IMR-90 (cell line): ENCODE measurements around the gene ADGRG3. TPM values are rescaled to one million over a fixed set of nuclear protein-coding genes. Genes with fewer than 3 reads are reported as not detected.

ENCODE experiments used
- ATAC-seq: fragments of 200-7000 bp; cut with Tn5 transposase; 2 replicates; pipeline ENCODE4 v1.9.1; 2020; ENCODE audit warnings: low read depth, mild to moderate bottlenecking, moderate library complexity
- BruUV-seq: library from RNA; stranded (reverse); fragments of 400-500 nt; replicated peaks from 2 replicates; lab custom pipeline; 2021; lab: Mats Ljungman, UMichigan
- CTCF ChIA-PET: fragments of 300-600 bp; formaldehyde crosslinking; extraction: SDS; loops from one replicate; lab custom pipeline; 2021; ENCODE audit warnings: antibody characterized with exemption; lab: Yijun Ruan, JAX
- POLR2A ChIA-PET: fragments of 300-600 bp; sonication (Branson Sonifier 250); formaldehyde crosslinking; loops from one replicate; lab custom pipeline; 2022; ENCODE audit warnings: antibody characterized with exemption; ENCODE audit not compliant: unreplicated experiment; lab: Charles Lee
- DNase-seq: peaks from one replicate; pipeline ENCODE4 v3.0.0; 2013
- H2AFZ ChIP-seq: replicated peaks from 2 replicates; pipeline ENCODE3; 2013; ENCODE audit warnings: low read length, mild to moderate bottlenecking; ENCODE audit not compliant: poor library complexity
- H2AK5ac ChIP-seq: 2 replicates; pipeline ENCODE4 v1.6.1; 2013; ENCODE audit warnings: low read depth, low read length, inconsistent platforms
- H2AK9ac ChIP-seq: replicated peaks from 2 replicates; pipeline ENCODE3; 2013; ENCODE audit warnings: mild to moderate bottlenecking, low read depth, low read length, moderate library complexity; ENCODE audit not compliant: poor library complexity
- H2BK120ac ChIP-seq: 2 replicates; pipeline ENCODE4 v1.6.1; 2013; ENCODE audit warnings: low read depth, low read length, inconsistent platforms
- H2BK15ac ChIP-seq: 3 replicates; pipeline ENCODE4 v1.6.1; 2013; ENCODE audit warnings: low read depth, low read length, inconsistent platforms
- H2BK20ac ChIP-seq: 2 replicates; pipeline ENCODE4 v1.6.1; 2013; ENCODE audit warnings: low read depth, mild to moderate bottlenecking, inconsistent platforms, low read length, moderate library complexity
- H2BK5ac ChIP-seq: 2 replicates; pipeline ENCODE4 v1.6.1; 2013; ENCODE audit warnings: mild to moderate bottlenecking, low read depth, low read length, inconsistent platforms; ENCODE audit not compliant: poor library complexity, severe bottlenecking
- H3K14ac ChIP-seq: replicated peaks from 2 replicates; pipeline ENCODE4 v1.6.1; 2013; ENCODE audit warnings: low read depth, low read length, inconsistent platforms
- H3K18ac ChIP-seq: 2 replicates; pipeline ENCODE4 v1.6.1; 2013; ENCODE audit warnings: low read depth, low read length, control low read depth
- H3K23ac ChIP-seq: 2 replicates; pipeline ENCODE4 v1.6.1; 2013; ENCODE audit warnings: low read depth, low read length, inconsistent platforms
- H3K27ac ChIP-seq: 2 replicates; pipeline ENCODE4 v1.5.1; 2013; ENCODE audit warnings: mild to moderate bottlenecking, control low read depth, low read length; ENCODE audit not compliant: insufficient read depth
- H3K27me3 ChIP-seq: 2 replicates; pipeline ENCODE4 v1.6.1; 2013; ENCODE audit warnings: low read length; ENCODE audit not compliant: control insufficient read depth, insufficient read depth
- H3K36me3 ChIP-seq: 2 replicates; pipeline ENCODE4 v1.6.1; 2013; ENCODE audit warnings: low read length, mixed read lengths; ENCODE audit not compliant: control insufficient read depth, insufficient read depth
- H3K4ac ChIP-seq: 2 replicates; pipeline ENCODE4 v1.6.1; 2013; ENCODE audit warnings: low read depth, low read length, inconsistent platforms
- H3K4me1 ChIP-seq: 2 replicates; pipeline ENCODE4 v1.6.1; 2013; ENCODE audit warnings: low read length, mixed read lengths; ENCODE audit not compliant: control insufficient read depth, insufficient read depth
- H3K4me2 ChIP-seq: 2 replicates; pipeline ENCODE4 v1.6.1; 2013; ENCODE audit warnings: low read depth, mild to moderate bottlenecking, control low read depth, low read length, moderate library complexity
- H3K4me3 ChIP-seq: 2 replicates; pipeline ENCODE4 v1.5.1; 2013; ENCODE audit warnings: low read depth, mild to moderate bottlenecking, control low read depth, low read length, moderate library complexity; ENCODE audit not compliant: insufficient read depth
- H3K56ac ChIP-seq: 2 replicates; pipeline ENCODE4 v1.6.1; 2013; ENCODE audit warnings: low read length, inconsistent platforms; ENCODE audit not compliant: insufficient read depth; ENCODE audit errors: extremely low read depth
- H3K79me1 ChIP-seq, 2 experiments: 2 replicates each; pipeline ENCODE4 v1.6.1; 2013; ENCODE audit warnings: low read length in 2 of 2, inconsistent platforms in 1 of 2, low read depth in 1 of 2
- H3K9ac ChIP-seq: 2 replicates; pipeline ENCODE4 v1.6.1; 2013; ENCODE audit warnings: low read depth, low read length, control low read depth
- H3K9me1 ChIP-seq: 2 replicates; pipeline ENCODE4 v1.6.1; 2013; ENCODE audit warnings: low read length, inconsistent platforms; ENCODE audit not compliant: insufficient read depth
- H3K9me3 ChIP-seq: 2 replicates; pipeline ENCODE4 v1.6.1; 2013; ENCODE audit warnings: low read length; ENCODE audit not compliant: control insufficient read depth, insufficient read depth
- H4K20me1 ChIP-seq: 2 replicates; pipeline ENCODE4 v1.6.1; 2013; ENCODE audit warnings: low read length, inconsistent platforms; ENCODE audit not compliant: insufficient read depth
- H4K5ac ChIP-seq: 2 replicates; pipeline ENCODE4 v1.6.1; 2013; ENCODE audit warnings: mild to moderate bottlenecking, low read depth, low read length, control low read depth
- H4K8ac ChIP-seq, 2 experiments: 2 replicates each; pipeline ENCODE4 v1.6.1; 2013; ENCODE audit warnings: low read depth in 2 of 2, low read length in 2 of 2, control low read depth in 1 of 2, inconsistent platforms in 1 of 2
- H4K91ac ChIP-seq: 2 replicates; pipeline ENCODE4 v1.6.1; 2013; ENCODE audit warnings: low read depth, low read length, inconsistent platforms; ENCODE audit not compliant: insufficient read depth
- CHD1 ChIP-seq: IDR thresholded peaks from 2 replicates; pipeline ENCODE4 v1.6.1; 2012; ENCODE audit warnings: low read depth, low read length, improper control_type of control experiment
- FOS ChIP-seq: fragments of 150-350 bp; IDR thresholded peaks from 2 replicates; pipeline ENCODE4 v1.6.1; 2016; ENCODE audit warnings: low read depth, low read length
- NFE2L2 ChIP-seq: fragments of 150-350 bp; IDR thresholded peaks from 2 replicates; pipeline ENCODE4 v1.6.1; 2016; ENCODE audit warnings: low read depth, mild to moderate bottlenecking, low read length
- POLR2A ChIP-seq: IDR thresholded peaks from 2 replicates; pipeline ENCODE4 v1.6.1; 2012; ENCODE audit warnings: mild to moderate bottlenecking, low read depth, low read length
- RCOR1 ChIP-seq: IDR thresholded peaks from 2 replicates; pipeline ENCODE4 v1.6.1; 2012; ENCODE audit warnings: mild to moderate bottlenecking, low read length, improper control_type of control experiment; ENCODE audit not compliant: insufficient replicate concordance
- whole genome bisulfite sequencing, 2 experiments: methylation state at CpG; one replicate each; pipeline versions ENCODE4 v1.1.5 to v1.1.7; 2013; ENCODE audit warnings: missing lambda C conversion rate in 2 of 2; ENCODE audit not compliant: insufficient read length in 1 of 2; ENCODE audit errors: extremely low coverage in 2 of 2; 5-methylcytosine and 5-hydroxymethylcytosine counted together
- dilution Hi-C: fragments of 300-500 bp; cut with HindIII; formaldehyde crosslinking; loops from one replicate; pipeline ENCODE4 v1.14.3; 2018; ENCODE audit warnings: low sequenced_read_pairs; ENCODE audit not compliant: unreplicated experiment
- in situ Hi-C: fragments of 300-500 bp; cut with MboI; formaldehyde crosslinking; loops from 3 replicates; pipeline ENCODE4 v1.14.3; 2019; ENCODE audit warnings: low sequenced_read_pairs, inconsistent platforms, mixed read lengths
- intact Hi-C: fragments of 100-400 bp; cut with micrococcal nuclease; formaldehyde crosslinking; loops from 2 replicates; pipeline ENCODE4 v1.10.0; 2022
- polyA plus RNA-seq, 3 experiments: library from polyadenylated mRNA; depleted of rRNA; stranded (reverse); fragments of >200 nt; gene quantifications; 2 replicates each; pipeline ENCODE4 v1.2.3, GENCODE V29; 2012; ENCODE audit warnings: low replicate concordance in 1 of 3
- total RNA-seq: library from RNA; depleted of rRNA; stranded (reverse); fragments of >200 nt; gene quantifications from 2 replicates; pipeline ENCODE4 v1.2.3, GENCODE V29; 2012

ADGRG3 gene
- total and polyA plus RNA-seq, 2 of the 4 experiments (the other 2 are of a cell fraction), result not detected

GRCh38 chr16:57681950-57682728, 14.0 kb downstream of the ADGRG3 start:
- Histone ChIP-seq H2BK120ac (no peak overlapping the region), H3K4ac (no peak overlapping the region), H3K27ac (no peak overlapping the region), H3K36me3 (no peaks in the 10 kb centered on the region), H4K5ac (no peak overlapping the region), H2BK20ac (no peak overlapping the region), H2BK15ac (no peak overlapping the region), H4K8ac (no peak overlapping the region), H2AFZ (no peak overlapping the region), H3K56ac (no peak overlapping the region), H3K79me1 (no peaks in the 10 kb centered on the region), H3K9me1 (no peaks in the 10 kb centered on the region), H2AK9ac (no peak overlapping the region), H4K20me1 (no peaks in the 10 kb centered on the region), H3K9ac (no peak overlapping the region), H3K9me3 (no peaks in the 10 kb centered on the region), H3K4me3 (no peak overlapping the region), H3K27me3 (peaks cover 64% of the 10 kb centered on the region), H3K18ac (no peak overlapping the region), H3K14ac (no peak overlapping the region), H2AK5ac (no peak overlapping the region), H4K91ac (no peak overlapping the region), H3K23ac (no peak overlapping the region), H2BK5ac (no peak overlapping the region), H3K4me2 (no peak overlapping the region), H3K4me1 (no peaks in the 10 kb centered on the region)
- intact Hi-C loops (no loop called here), dilution Hi-C loops (no loop called here), in situ Hi-C loops (no loop called here)
- 63% methylated on average over 3 of the region's 13 CpGs; no CpG with 5 or more reads in 1 of the 2 experiments for WGBS, 2 experiments
- ATAC-seq, result no peak
- TF ChIP-seq CHD1 (no peak), RCOR1 (no peak), NFE2L2 (no peak), FOS (no peak), POLR2A (no peak)
- DNase-seq, result no peak
- CTCF ChIA-PET, result no interaction called here
- POLR2A ChIA-PET, result no interaction called here
- BruUV-seq, result no TSS peak
